ENCODE data around the gene NCKAP1.
"Not testable (repeated sequence)": the region's sequence is repeated elsewhere in the genome, so short reads cannot be mapped to it uniquely, and the experiment has no call there.

Gene NCKAP1

GRCh38 chr2:182968493-182968892 lies 69.8 kb downstream of the NCKAP1 start:
- H3K9ac ChIP-seq (ENCODE audit: low read depth, low read length, poor library complexity, severe bottlenecking) = no peak overlapping the region
- no peaks in the 10 kb centered on the region for H3K9me2 ChIP-seq (replicated peaks; ENCODE audit: low read depth, low read length)
- no peak overlapping the region for H2AFZ ChIP-seq (ENCODE audit: low read length)
- H3K4me3 ChIP-seq (ENCODE audit: low read length, poor library complexity, severe bottlenecking) = no peak overlapping the region
- H3K36me3 ChIP-seq (ENCODE audit: insufficient read depth, low read length) = no peaks in the 10 kb centered on the region
- no peaks in the 10 kb centered on the region for H3K4me1 ChIP-seq (ENCODE audit: insufficient read depth, low read length, poor library complexity, severe bottlenecking)
- H3K79me2 ChIP-seq (ENCODE audit: insufficient read depth, low read length) = no peaks in the 10 kb centered on the region
- no peaks in the 10 kb centered on the region for H3K27me3 ChIP-seq (ENCODE audit: insufficient read depth, low read length, poor library complexity, severe bottlenecking)
- H4K20me1 ChIP-seq (ENCODE audit: insufficient read depth, low read length, poor library complexity, severe bottlenecking) = no peaks in the 10 kb centered on the region
- H3K4me2 ChIP-seq (ENCODE audit: low read depth, low read length, poor library complexity, severe bottlenecking) = no peak overlapping the region
- no peaks in the 10 kb centered on the region for H3F3A ChIP-seq (ENCODE audit: low read depth)
- H3K9me3 ChIP-seq (ENCODE audit: insufficient read depth, low read depth, low read length) = no peaks in the 10 kb centered on the region
- TF ChIP-seq CTCF (conservative IDR thresholded peaks at IDR 0.05; ENCODE audit: low read length) (no peak), EZH2phosphoT487 (IDR thresholded peaks at IDR 0.05; ENCODE audit: borderline replicate concordance) (no peak)

- not testable (repeated sequence) for H3K36me3 ChIP-seq (ENCODE audit: insufficient read depth, low read length); H3K79me2 ChIP-seq (ENCODE audit: insufficient read depth, low read length); H3K4me2 ChIP-seq (ENCODE audit: low read depth, low read length, poor library complexity, severe bottlenecking)
Observed at GRCh38 chr2:182966356-182966755, 71.9 kb downstream of the NCKAP1 start.

GRCh38 chr2:182962641-182963040 lies 75.6 kb downstream of the NCKAP1 start:
- H2AFZ ChIP-seq (ENCODE audit: low read length) = no peak overlapping the region
- no peaks in the 10 kb centered on the region for H3K4me1 ChIP-seq (ENCODE audit: insufficient read depth, low read length, poor library complexity, severe bottlenecking)
- H3K9me2 ChIP-seq (replicated peaks; ENCODE audit: low read depth, low read length) = no peaks in the 10 kb centered on the region
- H4K20me1 ChIP-seq (ENCODE audit: insufficient read depth, low read length, poor library complexity, severe bottlenecking) = no peaks in the 10 kb centered on the region
- H3K27me3 ChIP-seq (ENCODE audit: insufficient read depth, low read length, poor library complexity, severe bottlenecking) = no peaks in the 10 kb centered on the region
- H3K79me2 ChIP-seq (ENCODE audit: insufficient read depth, low read length) = no peaks in the 10 kb centered on the region
- H3K9ac ChIP-seq (ENCODE audit: low read depth, low read length, poor library complexity, severe bottlenecking) = no peak overlapping the region
- TF ChIP-seq EZH2phosphoT487 (IDR thresholded peaks at IDR 0.05; ENCODE audit: borderline replicate concordance) = no peak
- TF ChIP-seq CTCF (conservative IDR thresholded peaks at IDR 0.05; ENCODE audit: low read length) = no peak
- H3K36me3 ChIP-seq (ENCODE audit: insufficient read depth, low read length) = no peaks in the 10 kb centered on the region
- no peak overlapping the region for H3K4me3 ChIP-seq (ENCODE audit: low read length, poor library complexity, severe bottlenecking)
- H3K9me3 ChIP-seq (ENCODE audit: insufficient read depth, low read depth, low read length) = no peaks in the 10 kb centered on the region
- no peaks in the 10 kb centered on the region for H3F3A ChIP-seq (ENCODE audit: low read depth)
- no peak overlapping the region for H3K4me2 ChIP-seq (ENCODE audit: low read depth, low read length, poor library complexity, severe bottlenecking)

More at GRCh38 chr2:182966356-182966755, 71.9 kb downstream of the NCKAP1 start:
- not testable (repeated sequence) for H3K9ac ChIP-seq (ENCODE audit: low read depth, low read length, poor library complexity, severe bottlenecking); H3K9me3 ChIP-seq (ENCODE audit: insufficient read depth, low read depth, low read length); H3K4me1 ChIP-seq (ENCODE audit: insufficient read depth, low read length, poor library complexity, severe bottlenecking); H3K4me3 ChIP-seq (ENCODE audit: low read length, poor library complexity, severe bottlenecking); H3F3A ChIP-seq (ENCODE audit: low read depth); H2AFZ ChIP-seq (ENCODE audit: low read length); H3K27me3 ChIP-seq (ENCODE audit: insufficient read depth, low read length, poor library complexity, severe bottlenecking); H4K20me1 ChIP-seq (ENCODE audit: insufficient read depth, low read length, poor library complexity, severe bottlenecking); H3K9me2 ChIP-seq (replicated peaks; ENCODE audit: low read depth, low read length)

GRCh38 chr2:182960869-182961268 lies 77.4 kb downstream of the NCKAP1 start:
- not testable (repeated sequence) for H3K4me2 ChIP-seq (ENCODE audit: low read depth, low read length, poor library complexity, severe bottlenecking); H3K9me2 ChIP-seq (replicated peaks; ENCODE audit: low read depth, low read length); H2AFZ ChIP-seq (ENCODE audit: low read length); H3K36me3 ChIP-seq (ENCODE audit: insufficient read depth, low read length); H3K9me3 ChIP-seq (ENCODE audit: insufficient read depth, low read depth, low read length); H4K20me1 ChIP-seq (ENCODE audit: insufficient read depth, low read length, poor library complexity, severe bottlenecking); H3K4me3 ChIP-seq (ENCODE audit: low read length, poor library complexity, severe bottlenecking); H3K4me1 ChIP-seq (ENCODE audit: insufficient read depth, low read length, poor library complexity, severe bottlenecking); H3K27me3 ChIP-seq (ENCODE audit: insufficient read depth, low read length, poor library complexity, severe bottlenecking); H3K79me2 ChIP-seq (ENCODE audit: insufficient read depth, low read length); H3F3A ChIP-seq (ENCODE audit: low read depth); H3K9ac ChIP-seq (ENCODE audit: low read depth, low read length, poor library complexity, severe bottlenecking)

Data from Loucy (cell line).